IMR-90 (cell line): Measurements from ENCODE around the gene MARS1. TPM values are rescaled to one million over a fixed set of nuclear protein-coding genes. Genes with fewer than 3 reads are reported as not detected.
A peak's percentile ranks its signal among the peaks of the same experiment; 100 is the strongest.

Source experiments
- ATAC-seq: fragments of 200-7000 bp; cut with Tn5 transposase; 2 replicates; pipeline ENCODE4 v1.9.1; 2020; ENCODE audit warnings: low read depth, mild to moderate bottlenecking, moderate library complexity
- BruUV-seq: library from RNA; stranded (reverse); fragments of 400-500 nt; replicated peaks from 2 replicates; lab custom pipeline; 2021; lab: Mats Ljungman, UMichigan
- CTCF ChIA-PET: fragments of 300-600 bp; formaldehyde crosslinking; extraction: SDS; loops from one replicate; lab custom pipeline; 2021; ENCODE audit warnings: antibody characterized with exemption; lab: Yijun Ruan, JAX
- POLR2A ChIA-PET: fragments of 300-600 bp; sonication (Branson Sonifier 250); formaldehyde crosslinking; loops from one replicate; lab custom pipeline; 2022; ENCODE audit warnings: antibody characterized with exemption; ENCODE audit not compliant: unreplicated experiment; lab: Charles Lee
- DNase-seq: peaks from one replicate; pipeline ENCODE4 v3.0.0; 2013
- H2AFZ ChIP-seq: replicated peaks from 2 replicates; pipeline ENCODE3; 2013; ENCODE audit warnings: low read length, mild to moderate bottlenecking; ENCODE audit not compliant: poor library complexity
- H2AK5ac ChIP-seq: 2 replicates; pipeline ENCODE4 v1.6.1; 2013; ENCODE audit warnings: low read depth, low read length, inconsistent platforms
- H2AK9ac ChIP-seq: replicated peaks from 2 replicates; pipeline ENCODE3; 2013; ENCODE audit warnings: mild to moderate bottlenecking, low read depth, low read length, moderate library complexity; ENCODE audit not compliant: poor library complexity
- H2BK120ac ChIP-seq: 2 replicates; pipeline ENCODE4 v1.6.1; 2013; ENCODE audit warnings: low read depth, low read length, inconsistent platforms
- H2BK15ac ChIP-seq: 3 replicates; pipeline ENCODE4 v1.6.1; 2013; ENCODE audit warnings: low read depth, low read length, inconsistent platforms
- H2BK20ac ChIP-seq: 2 replicates; pipeline ENCODE4 v1.6.1; 2013; ENCODE audit warnings: low read depth, mild to moderate bottlenecking, inconsistent platforms, low read length, moderate library complexity
- H2BK5ac ChIP-seq: 2 replicates; pipeline ENCODE4 v1.6.1; 2013; ENCODE audit warnings: mild to moderate bottlenecking, low read depth, low read length, inconsistent platforms; ENCODE audit not compliant: poor library complexity, severe bottlenecking
- H3K14ac ChIP-seq: replicated peaks from 2 replicates; pipeline ENCODE4 v1.6.1; 2013; ENCODE audit warnings: low read depth, low read length, inconsistent platforms
- H3K18ac ChIP-seq: 2 replicates; pipeline ENCODE4 v1.6.1; 2013; ENCODE audit warnings: low read depth, low read length, control low read depth
- H3K23ac ChIP-seq: 2 replicates; pipeline ENCODE4 v1.6.1; 2013; ENCODE audit warnings: low read depth, low read length, inconsistent platforms
- H3K27ac ChIP-seq: 2 replicates; pipeline ENCODE4 v1.5.1; 2013; ENCODE audit warnings: mild to moderate bottlenecking, control low read depth, low read length; ENCODE audit not compliant: insufficient read depth
- H3K27me3 ChIP-seq: 2 replicates; pipeline ENCODE4 v1.6.1; 2013; ENCODE audit warnings: low read length; ENCODE audit not compliant: control insufficient read depth, insufficient read depth
- H3K36me3 ChIP-seq: 2 replicates; pipeline ENCODE4 v1.6.1; 2013; ENCODE audit warnings: low read length, mixed read lengths; ENCODE audit not compliant: control insufficient read depth, insufficient read depth
- H3K4ac ChIP-seq: 2 replicates; pipeline ENCODE4 v1.6.1; 2013; ENCODE audit warnings: low read depth, low read length, inconsistent platforms
- H3K4me1 ChIP-seq: 2 replicates; pipeline ENCODE4 v1.6.1; 2013; ENCODE audit warnings: low read length, mixed read lengths; ENCODE audit not compliant: control insufficient read depth, insufficient read depth
- H3K4me2 ChIP-seq: 2 replicates; pipeline ENCODE4 v1.6.1; 2013; ENCODE audit warnings: low read depth, mild to moderate bottlenecking, control low read depth, low read length, moderate library complexity
- H3K4me3 ChIP-seq: 2 replicates; pipeline ENCODE4 v1.5.1; 2013; ENCODE audit warnings: low read depth, mild to moderate bottlenecking, control low read depth, low read length, moderate library complexity; ENCODE audit not compliant: insufficient read depth
- H3K56ac ChIP-seq: 2 replicates; pipeline ENCODE4 v1.6.1; 2013; ENCODE audit warnings: low read length, inconsistent platforms; ENCODE audit not compliant: insufficient read depth; ENCODE audit errors: extremely low read depth
- H3K79me1 ChIP-seq, 2 experiments: 2 replicates each; pipeline ENCODE4 v1.6.1; 2013; ENCODE audit warnings: low read length in 2 of 2, inconsistent platforms in 1 of 2, low read depth in 1 of 2
- H3K9ac ChIP-seq: 2 replicates; pipeline ENCODE4 v1.6.1; 2013; ENCODE audit warnings: low read depth, low read length, control low read depth
- H3K9me1 ChIP-seq: 2 replicates; pipeline ENCODE4 v1.6.1; 2013; ENCODE audit warnings: low read length, inconsistent platforms; ENCODE audit not compliant: insufficient read depth
- H3K9me3 ChIP-seq: 2 replicates; pipeline ENCODE4 v1.6.1; 2013; ENCODE audit warnings: low read length; ENCODE audit not compliant: control insufficient read depth, insufficient read depth
- H4K20me1 ChIP-seq: 2 replicates; pipeline ENCODE4 v1.6.1; 2013; ENCODE audit warnings: low read length, inconsistent platforms; ENCODE audit not compliant: insufficient read depth
- H4K5ac ChIP-seq: 2 replicates; pipeline ENCODE4 v1.6.1; 2013; ENCODE audit warnings: mild to moderate bottlenecking, low read depth, low read length, control low read depth
- H4K8ac ChIP-seq, 2 experiments: 2 replicates each; pipeline ENCODE4 v1.6.1; 2013; ENCODE audit warnings: low read depth in 2 of 2, low read length in 2 of 2, control low read depth in 1 of 2, inconsistent platforms in 1 of 2
- H4K91ac ChIP-seq: 2 replicates; pipeline ENCODE4 v1.6.1; 2013; ENCODE audit warnings: low read depth, low read length, inconsistent platforms; ENCODE audit not compliant: insufficient read depth
- BHLHE40 ChIP-seq: fragments of 150-350 bp; IDR thresholded peaks from 2 replicates; pipeline ENCODE4 v1.6.1; 2016; ENCODE audit warnings: mild to moderate bottlenecking, low read depth, low read length
- CEBPB ChIP-seq: IDR thresholded peaks from 2 replicates; pipeline ENCODE4 v1.6.1; 2012; ENCODE audit warnings: low read depth, low read length, improper control_type of control experiment
- CHD1 ChIP-seq: IDR thresholded peaks from 2 replicates; pipeline ENCODE4 v1.6.1; 2012; ENCODE audit warnings: low read depth, low read length, improper control_type of control experiment
- FOS ChIP-seq: fragments of 150-350 bp; IDR thresholded peaks from 2 replicates; pipeline ENCODE4 v1.6.1; 2016; ENCODE audit warnings: low read depth, low read length
- NFE2L2 ChIP-seq: fragments of 150-350 bp; IDR thresholded peaks from 2 replicates; pipeline ENCODE4 v1.6.1; 2016; ENCODE audit warnings: low read depth, mild to moderate bottlenecking, low read length
- WGBS, 2 experiments: methylation state at CpG; one replicate each; pipeline versions ENCODE4 v1.1.5 to v1.1.7; 2013; ENCODE audit warnings: missing lambda C conversion rate in 2 of 2; ENCODE audit not compliant: insufficient read length in 1 of 2; ENCODE audit errors: extremely low coverage in 2 of 2; 5-methylcytosine and 5-hydroxymethylcytosine counted together
- dilution Hi-C: fragments of 300-500 bp; cut with HindIII; formaldehyde crosslinking; loops from one replicate; pipeline ENCODE4 v1.14.3; 2018; ENCODE audit warnings: low sequenced_read_pairs; ENCODE audit not compliant: unreplicated experiment
- in situ Hi-C: fragments of 300-500 bp; cut with MboI; formaldehyde crosslinking; loops from 3 replicates; pipeline ENCODE4 v1.14.3; 2019; ENCODE audit warnings: low sequenced_read_pairs, inconsistent platforms, mixed read lengths
- intact Hi-C: fragments of 100-400 bp; cut with micrococcal nuclease; formaldehyde crosslinking; loops from 2 replicates; pipeline ENCODE4 v1.10.0; 2022
- polyA plus RNA-seq, 3 experiments: library from polyadenylated mRNA; depleted of rRNA; stranded (reverse); fragments of >200 nt; gene quantifications; 2 replicates each; pipeline ENCODE4 v1.2.3, GENCODE V29; 2012; ENCODE audit warnings: low replicate concordance in 1 of 3
- total RNA-seq: library from RNA; depleted of rRNA; stranded (reverse); fragments of >200 nt; gene quantifications from 2 replicates; pipeline ENCODE4 v1.2.3, GENCODE V29; 2012
- TF ChIP-seq, protein P1 (sequence below): conservative IDR thresholded peaks from 2 replicates; pipeline ENCODE4 v1.5.1; 2012; ENCODE audit warnings: mild to moderate bottlenecking, low read depth, low read length, improper control_type of control experiment
- TF ChIP-seq, protein P2 (sequence below): fragments of 150-350 bp; IDR thresholded peaks from 2 replicates; pipeline ENCODE4 v1.6.1; 2017; ENCODE audit warnings: mild to moderate bottlenecking, antibody characterized with exemption, low read length, low read depth

MARS1 gene
- total and polyA plus RNA-seq, 2 of the 4 experiments (the other 2 are of a cell fraction), result 156 to 164 TPM

DNA sequence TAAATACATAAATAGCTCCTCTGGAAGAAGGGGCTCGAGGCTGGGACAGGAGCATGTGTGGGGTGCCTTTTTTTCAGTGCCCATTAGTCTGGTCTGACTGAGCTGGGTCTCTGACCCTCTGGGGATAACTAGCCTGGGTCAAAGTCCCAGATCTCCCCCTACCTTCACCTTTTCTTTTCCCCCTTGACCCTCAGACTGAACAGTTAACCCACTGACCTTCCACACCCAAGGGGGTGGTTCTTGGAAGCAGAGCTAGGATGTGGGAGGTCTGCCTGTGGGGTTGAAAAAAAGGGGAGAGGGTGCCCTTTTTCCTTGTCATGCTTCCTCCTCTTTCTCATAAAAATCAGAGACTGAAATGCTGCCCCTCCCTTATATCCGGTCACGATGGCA lies 29.2 kb upstream of the MARS1 start:
- Histone ChIP-seq H2AFZ (peak overlapping the region; percentile 98), H3K23ac (peak overlapping the region; percentile 95; the same call in 1 of the 2 replicates), H3K4me2 (peak overlapping the region; percentile 82), H3K9me1 (peaks cover 15% of the 10 kb centered on the region), H3K9me3 (no peaks in the 10 kb centered on the region), H4K20me1 (no peaks in the 10 kb centered on the region), H3K14ac (peak overlapping the region; percentile 96), H3K9ac (peak overlapping the region; percentile 56), H2AK9ac (peak overlapping the region; percentile 97), H2BK20ac (peak overlapping the region; percentile 77), H2BK15ac (peak overlapping the region; percentile 97; the same call in 2 of the 3 replicates), H2AK5ac (peak overlapping the region; percentile 85), H4K5ac (peak overlapping the region; percentile 76), H3K79me1 (peaks cover 0 to 6% of the 10 kb centered on the region in 2 experiments; a peak in 1 of 4 replicates), H3K56ac (peak overlapping the region; percentile 70), H2BK120ac (peak overlapping the region; percentile 88), H3K4ac (peak overlapping the region; percentile 95), H3K27ac (peak overlapping the region; percentile 53), H4K91ac (peak overlapping the region; percentile 92), H3K4me1 (peaks cover 25% of the 10 kb centered on the region), H3K4me3 (peak overlapping the region; percentile 58; the same call in 1 of the 2 replicates), H3K18ac (peak overlapping the region; percentile 45), H4K8ac (peak overlapping the region; percentile 93 to 97), H2BK5ac (peak overlapping the region; percentile 58), H3K36me3 (no peaks in the 10 kb centered on the region), H3K27me3 (no peaks in the 10 kb centered on the region)
- POLR2A ChIA-PET, result interaction anchor here (0.6 to 0.7 kb wide), 2 partner anchors 12 to 28 kb away, joined by 3 read pairs; no protein-coding TSS in a partner anchor
- no TSS peak for BruUV-seq
- no peak for TF ChIP-seq CEBPB
- 0 out of 2 replicates have a peak, but pooled peaks have one; percentile 32 for TF ChIP-seq CHD1
- TF ChIP-seq FOS, result no peak
- TF ChIP-seq, protein P1, sequence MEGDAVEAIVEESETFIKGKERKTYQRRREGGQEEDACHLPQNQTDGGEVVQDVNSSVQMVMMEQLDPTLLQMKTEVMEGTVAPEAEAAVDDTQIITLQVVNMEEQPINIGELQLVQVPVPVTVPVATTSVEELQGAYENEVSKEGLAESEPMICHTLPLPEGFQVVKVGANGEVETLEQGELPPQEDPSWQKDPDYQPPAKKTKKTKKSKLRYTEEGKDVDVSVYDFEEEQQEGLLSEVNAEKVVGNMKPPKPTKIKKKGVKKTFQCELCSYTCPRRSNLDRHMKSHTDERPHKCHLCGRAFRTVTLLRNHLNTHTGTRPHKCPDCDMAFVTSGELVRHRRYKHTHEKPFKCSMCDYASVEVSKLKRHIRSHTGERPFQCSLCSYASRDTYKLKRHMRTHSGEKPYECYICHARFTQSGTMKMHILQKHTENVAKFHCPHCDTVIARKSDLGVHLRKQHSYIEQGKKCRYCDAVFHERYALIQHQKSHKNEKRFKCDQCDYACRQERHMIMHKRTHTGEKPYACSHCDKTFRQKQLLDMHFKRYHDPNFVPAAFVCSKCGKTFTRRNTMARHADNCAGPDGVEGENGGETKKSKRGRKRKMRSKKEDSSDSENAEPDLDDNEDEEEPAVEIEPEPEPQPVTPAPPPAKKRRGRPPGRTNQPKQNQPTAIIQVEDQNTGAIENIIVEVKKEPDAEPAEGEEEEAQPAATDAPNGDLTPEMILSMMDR, result no peak
- TF ChIP-seq NFE2L2, result no peak
- TF ChIP-seq, protein P2, sequence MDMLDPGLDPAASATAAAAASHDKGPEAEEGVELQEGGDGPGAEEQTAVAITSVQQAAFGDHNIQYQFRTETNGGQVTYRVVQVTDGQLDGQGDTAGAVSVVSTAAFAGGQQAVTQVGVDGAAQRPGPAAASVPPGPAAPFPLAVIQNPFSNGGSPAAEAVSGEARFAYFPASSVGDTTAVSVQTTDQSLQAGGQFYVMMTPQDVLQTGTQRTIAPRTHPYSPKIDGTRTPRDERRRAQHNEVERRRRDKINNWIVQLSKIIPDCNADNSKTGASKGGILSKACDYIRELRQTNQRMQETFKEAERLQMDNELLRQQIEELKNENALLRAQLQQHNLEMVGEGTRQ, result no peak
- no peak for TF ChIP-seq BHLHE40
- dilution Hi-C loops (no loop called here), in situ Hi-C loops (no loop called here), intact Hi-C loops (loop anchor here (1.0 to 5.0 kb wide), 2 partner anchors 25 to 234 kb away; partner anchors contain the start of gene OS9)
- no peak for DNase-seq
- no CpG with 5 or more reads among the region's 3 CpGs for WGBS, 2 experiments
- CTCF ChIA-PET, result interaction anchor here (0.5 to 1.6 kb wide), 15 partner anchors 9 to 470 kb away, joined by 3 to 10 read pairs (median 3); no protein-coding TSS in a partner anchor
- no peak for ATAC-seq
